Gastroesophageal sphincter (tissue), 3 donors: ENCODE data around the gene CACNA1C.

ENCODE experiments used
- CTCF ChIP-seq, 4 experiments: fragments of 200-600 bp in 2 of 4; fragments of 450-650 bp in 2 of 4; sonication (generic) in 1 of 4; IDR thresholded peaks; one replicate each; pipeline ENCODE4 v1.5.1; 2017 to 2019; ENCODE audit warnings: antibody characterized with exemption in 4 of 4, mild to moderate bottlenecking in 2 of 4, moderate library complexity in 2 of 4
- EP300 ChIP-seq: sonication (generic); formaldehyde crosslinking; IDR thresholded peaks from one replicate; pipeline ENCODE4 v1.6.1; 2017; ENCODE audit warnings: antibody characterized with exemption, mild to moderate bottlenecking
- POLR2A ChIP-seq, 2 donors: fragments of 450-650 bp; IDR thresholded peaks; one replicate each; pipeline ENCODE4 v1.6.1; 2017; ENCODE audit warnings: antibody characterized with exemption in 2 of 2, mild to moderate bottlenecking in 2 of 2, moderate library complexity in 1 of 2
- POLR2AphosphoS5 ChIP-seq: sonication (generic); formaldehyde crosslinking; IDR thresholded peaks from one replicate; pipeline ENCODE4 v1.6.1; 2017; ENCODE audit warnings: antibody characterized with exemption

GRCh38 chr12:2256453-2256852 lies 203.7 kb downstream of the CACNA1C start:
- TF ChIP-seq POLR2A (IDR thresholded peaks at IDR 0.05) (no peak), CTCF (IDR thresholded peaks at IDR 0.05) (no peak), POLR2AphosphoS5 (no peak), EP300 (no peak)
